Esophagus muscularis mucosa (tissue), 4 donors: ENCODE results near the gene PDSS1. TPM values are rescaled to one million over a fixed set of nuclear protein-coding genes. Genes with fewer than 3 reads are reported as not detected.

ENCODE experiments used
- DNase-seq: peaks from one replicate; pipeline ENCODE4 v3.0.0-alpha.2; 2017; ENCODE audit errors: extremely low spot score
- H3K27ac ChIP-seq, 4 donors: fragments of 200-600 bp; sonication (generic); replicated peaks in 1 of 4; 1 replicate in 3 of 4; 2 replicates in 1 of 4; pipeline ENCODE4 v1.5.1; 2016 to 2019; ENCODE audit warnings: mild to moderate bottlenecking in 1 of 4
- H3K27me3 ChIP-seq, 4 donors: fragments of 200-600 bp; sonication (generic); one replicate each; pipeline versions ENCODE4 v1.5.1 to v1.6.0; 2016 to 2019
- H3K36me3 ChIP-seq, 4 donors: fragments of 200-600 bp; sonication (generic); one replicate each; pipeline ENCODE4 v1.5.1; 2016 to 2019
- H3K4me1 ChIP-seq, 4 donors: fragments of 200-600 bp; sonication (generic); one replicate each; pipeline ENCODE4 v1.5.1; 2016 to 2019
- H3K4me3 ChIP-seq, 4 donors: fragments of 200-600 bp; sonication (generic); 1 replicate in 2 of 4; 2 replicates in 2 of 4; pipeline ENCODE4 v1.5.1; 2016 to 2019; ENCODE audit warnings: mild to moderate bottlenecking in 4 of 4, moderate library complexity in 1 of 4
- H3K9me3 ChIP-seq, 4 donors: fragments of 200-600 bp; sonication (generic); 1 replicate in 3 of 4; 2 replicates in 1 of 4; pipeline ENCODE4 v1.5.1; 2016 to 2019
- EP300 ChIP-seq: sonication (generic); formaldehyde crosslinking; IDR thresholded peaks from one replicate; pipeline ENCODE4 v1.6.1; 2017; ENCODE audit warnings: antibody characterized with exemption
- POLR2A ChIP-seq: fragments of 450-650 bp; IDR thresholded peaks from one replicate; pipeline ENCODE4 v1.6.1; 2017; ENCODE audit warnings: antibody characterized with exemption, moderate library complexity, mild to moderate bottlenecking, low read depth
- POLR2AphosphoS5 ChIP-seq, 2 donors: sonication (generic); formaldehyde crosslinking; IDR thresholded peaks; one replicate each; pipeline ENCODE4 v1.6.1; 2017; ENCODE audit warnings: antibody characterized with exemption in 2 of 2
- WGBS: methylation state at CpG from one replicate; pipeline ENCODE4 v1.1.5; 2018; 5-methylcytosine and 5-hydroxymethylcytosine counted together
- intact Hi-C: fragments of 100-400 bp; cut with DNase I; formaldehyde crosslinking; loops from one replicate; pipeline ENCODE4 v1.15.1; 2023
- total RNA-seq, 4 donors: library from RNA; depleted of rRNA; stranded (reverse); fragments of >200 nt; gene quantifications; one replicate each; pipeline versions ENCODE4 v1.1.0 to v1.2.1, GENCODE V29; 2016
- TF ChIP-seq, protein P1 (sequence below), 3 experiments: fragments of 200-600 bp in 2 of 3; fragments of 450-650 bp in 1 of 3; sonication (generic) in 2 of 3; IDR thresholded peaks; one replicate each; pipeline ENCODE4 v1.5.1; 2017 to 2019; ENCODE audit warnings: antibody characterized with exemption in 3 of 3, mild to moderate bottlenecking in 2 of 3, moderate library complexity in 1 of 3

The PDSS1 gene
- total RNA-seq, 4 donors from 2014 or later: 1.7 to 5.0 (median 3.3) TPM

DNA sequence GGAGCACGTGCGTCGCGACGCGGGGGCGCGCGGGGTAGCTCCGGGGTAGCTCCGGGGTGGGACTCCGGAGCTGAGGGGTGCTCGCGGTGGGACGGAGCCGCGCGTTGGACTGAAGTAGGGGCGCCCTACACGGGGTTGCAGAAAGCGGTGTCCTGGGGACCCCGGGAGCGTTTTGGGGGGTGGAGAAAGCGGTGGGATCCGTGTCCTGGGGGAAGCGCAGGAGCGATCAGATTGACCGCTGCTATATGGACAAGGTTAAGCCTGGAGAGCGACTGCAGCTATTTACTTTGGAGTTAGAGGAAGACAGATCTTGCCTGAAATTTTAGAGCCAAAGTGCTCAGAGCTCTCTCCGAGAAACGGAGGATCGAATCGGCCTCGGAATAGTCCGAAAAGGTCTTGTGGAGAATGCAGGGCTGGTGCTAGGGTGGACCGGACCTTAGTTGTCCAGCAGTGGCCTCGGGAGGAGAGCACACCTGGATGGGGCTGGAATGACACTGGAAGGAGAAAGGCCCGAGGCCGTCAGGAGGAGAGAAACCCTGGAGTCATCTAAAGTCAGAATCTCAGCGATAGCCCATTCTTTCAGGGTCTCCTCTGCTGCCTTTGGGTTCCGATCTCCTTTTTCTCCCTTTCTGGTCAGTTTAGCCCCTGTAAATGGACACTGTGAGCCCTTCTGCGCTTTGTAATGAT lies 564 bp downstream of the PDSS1 start:
- 2% methylated on average over 22 of the region's 42 CpGs for WGBS
- no peaks in the 10 kb centered on the region for H3K36me3 ChIP-seq
- peak overlapping the region; percentile 82 to 92 (median 88) for H3K27ac ChIP-seq
- no peaks in the 10 kb centered on the region for H3K9me3 ChIP-seq
- intact Hi-C loops: no loop called here
- TF ChIP-seq POLR2AphosphoS5 (IDR thresholded peaks at IDR 0.05) (no peak), EP300 (no peak), POLR2A (no peak)
- TF ChIP-seq, protein P1, sequence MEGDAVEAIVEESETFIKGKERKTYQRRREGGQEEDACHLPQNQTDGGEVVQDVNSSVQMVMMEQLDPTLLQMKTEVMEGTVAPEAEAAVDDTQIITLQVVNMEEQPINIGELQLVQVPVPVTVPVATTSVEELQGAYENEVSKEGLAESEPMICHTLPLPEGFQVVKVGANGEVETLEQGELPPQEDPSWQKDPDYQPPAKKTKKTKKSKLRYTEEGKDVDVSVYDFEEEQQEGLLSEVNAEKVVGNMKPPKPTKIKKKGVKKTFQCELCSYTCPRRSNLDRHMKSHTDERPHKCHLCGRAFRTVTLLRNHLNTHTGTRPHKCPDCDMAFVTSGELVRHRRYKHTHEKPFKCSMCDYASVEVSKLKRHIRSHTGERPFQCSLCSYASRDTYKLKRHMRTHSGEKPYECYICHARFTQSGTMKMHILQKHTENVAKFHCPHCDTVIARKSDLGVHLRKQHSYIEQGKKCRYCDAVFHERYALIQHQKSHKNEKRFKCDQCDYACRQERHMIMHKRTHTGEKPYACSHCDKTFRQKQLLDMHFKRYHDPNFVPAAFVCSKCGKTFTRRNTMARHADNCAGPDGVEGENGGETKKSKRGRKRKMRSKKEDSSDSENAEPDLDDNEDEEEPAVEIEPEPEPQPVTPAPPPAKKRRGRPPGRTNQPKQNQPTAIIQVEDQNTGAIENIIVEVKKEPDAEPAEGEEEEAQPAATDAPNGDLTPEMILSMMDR (IDR thresholded peaks at IDR 0.05): no peak
- DNase-seq: no peak
- H3K4me1 ChIP-seq: peaks cover 14 to 27% (median 19%) of the 10 kb centered on the region in 4 donors
- peak overlapping the region; percentile 86 to 100 (median 96) for H3K4me3 ChIP-seq
- H3K27me3 ChIP-seq: peaks cover 0 to 4% (median 0%) of the 10 kb centered on the region in 4 donors

DNA sequence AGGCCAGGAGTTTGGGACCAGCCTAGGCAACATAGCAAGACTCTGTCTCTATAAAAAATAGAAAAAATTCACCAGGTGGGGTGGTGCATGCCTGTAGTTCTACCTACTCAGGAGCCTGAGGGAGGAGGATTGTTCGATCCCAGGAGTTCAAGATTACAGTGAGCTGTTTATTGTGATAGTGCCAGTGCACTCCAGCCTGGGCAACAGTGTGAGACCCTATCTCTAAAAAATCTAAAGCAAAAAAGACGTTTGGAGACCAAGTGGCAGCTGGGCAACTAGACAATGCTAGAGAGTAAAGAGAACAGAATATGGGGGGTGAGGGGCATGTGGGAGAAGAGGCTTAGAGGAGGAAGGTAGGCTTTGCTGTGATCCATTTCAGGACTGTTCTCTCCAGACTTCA lies 1.4 kb downstream of the PDSS1 start:
- TF ChIP-seq POLR2A (no peak), EP300 (no peak)
- intact Hi-C loops: no loop called here
- H3K9me3 ChIP-seq: no peaks in the 10 kb centered on the region
- no peak for DNase-seq
- H3K36me3 ChIP-seq: no peaks in the 10 kb centered on the region
- H3K27ac ChIP-seq: no peak overlapping the region
- H3K4me1 ChIP-seq: peaks cover 14 to 27% (median 19%) of the 10 kb centered on the region in 4 donors
- H3K27me3 ChIP-seq: no peaks in the 10 kb centered on the region
- 69% methylated on average over 2 of the region's 2 CpGs for WGBS
- H3K4me3 ChIP-seq: no peak overlapping the region

DNA sequence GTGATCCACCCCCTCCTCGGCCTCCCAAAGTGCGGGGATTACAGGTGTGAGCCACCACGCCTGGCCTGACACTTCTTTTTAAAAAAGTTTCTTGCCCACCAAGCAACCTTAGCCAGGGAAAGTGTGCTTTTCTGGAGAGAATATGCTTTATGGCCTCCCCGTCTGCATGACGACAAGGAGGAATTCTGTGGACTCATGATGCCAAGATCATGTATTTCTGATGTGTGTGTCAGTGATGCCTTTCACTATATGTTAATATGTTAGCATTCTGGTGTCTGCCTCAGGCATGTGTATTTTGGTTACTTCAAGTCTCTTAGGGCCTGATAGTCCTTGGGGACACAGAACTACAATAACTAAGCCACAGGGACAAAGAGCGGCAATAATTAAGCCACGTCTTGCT lies 2.1 kb downstream of the PDSS1 start:
- TF ChIP-seq EP300 (no peak), POLR2AphosphoS5 (IDR thresholded peaks at IDR 0.05) (no peak), POLR2A (no peak)
- TF ChIP-seq, protein P1 (IDR thresholded peaks at IDR 0.05): no peak
- Histone ChIP-seq H3K4me3 (no peak overlapping the region), H3K4me1 (peaks cover 14 to 27% (median 19%) of the 10 kb centered on the region in 4 donors), H3K27ac (no peak overlapping the region), H3K27me3 (no peaks in the 10 kb centered on the region), H3K9me3 (no peaks in the 10 kb centered on the region), H3K36me3 (peaks cover 0 to 1% (median 0%) of the 10 kb centered on the region in 4 donors)
- intact Hi-C loops: no loop called here
- WGBS: over 99% methylated on average over 7 of the region's 7 CpGs
- DNase-seq: no peak

DNA sequence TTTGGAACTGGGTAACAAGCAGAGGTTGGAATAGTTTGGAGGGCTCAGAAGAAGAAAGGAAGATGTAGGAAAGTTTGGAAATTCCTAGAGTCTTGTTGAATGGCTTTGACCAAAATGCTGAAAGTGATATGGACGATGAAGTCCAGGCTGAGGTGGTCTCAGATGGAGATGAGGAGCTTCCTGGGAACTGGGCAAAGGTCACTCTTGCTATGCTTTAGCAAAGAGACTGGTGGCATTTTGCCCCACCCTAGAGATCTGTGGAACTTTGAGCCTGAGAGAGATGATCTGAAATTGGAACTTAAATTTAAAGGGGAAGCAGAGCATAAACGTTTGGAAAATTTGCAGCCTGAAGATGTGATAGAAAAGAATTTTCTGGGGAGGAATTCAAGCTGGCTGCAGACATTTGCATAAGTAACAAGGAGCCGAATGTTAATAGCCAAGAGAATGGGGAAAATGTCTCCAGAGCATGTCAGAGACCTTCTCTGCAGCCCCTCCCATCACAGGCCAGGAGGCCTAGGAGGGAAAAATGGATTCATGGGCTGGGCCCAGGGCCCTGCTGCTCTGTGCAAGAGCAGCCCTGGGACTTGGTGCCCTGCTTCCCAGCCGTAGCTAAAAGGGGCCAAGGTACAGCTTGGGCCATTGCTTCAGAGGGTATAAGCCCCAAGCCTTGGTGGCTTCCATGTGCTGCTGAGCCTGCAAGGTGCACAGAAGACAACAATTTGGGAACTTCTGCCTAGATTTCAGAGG lies 3.6 kb downstream of the PDSS1 start:
- no peaks in the 10 kb centered on the region for H3K9me3 ChIP-seq

More for the DNA sequence above, 3.6 kb downstream of the PDSS1 start:
- TF ChIP-seq POLR2A: no peak
- no peak for TF ChIP-seq EP300
- no peak for TF ChIP-seq POLR2AphosphoS5 (IDR thresholded peaks at IDR 0.05)
- TF ChIP-seq, protein P1 (IDR thresholded peaks at IDR 0.05): no peak
- peaks cover 2 to 15% (median 11%) of the 10 kb centered on the region in 4 donors for H3K36me3 ChIP-seq
- H3K4me1 ChIP-seq: peaks cover 14 to 27% (median 19%) of the 10 kb centered on the region in 4 donors
- DNase-seq: no peak
- no peak overlapping the region for H3K4me3 ChIP-seq
- H3K27me3 ChIP-seq: no peaks in the 10 kb centered on the region
- intact Hi-C loops: no loop called here
- 67% methylated on average over 4 of the region's 4 CpGs for WGBS
- no peak overlapping the region for H3K27ac ChIP-seq
